NT2/D1 (cell line): Measurements from ENCODE around the gene NELL1.

Experiments used
- SUZ12 ChIP-seq: IDR thresholded peaks from 2 replicates; pipeline ENCODE4 v1.6.1; 2011; ENCODE audit not compliant: insufficient read length, insufficient read depth; ENCODE audit errors: extremely low read depth
- ZNF274 ChIP-seq: IDR thresholded peaks from 2 replicates; pipeline ENCODE4 v1.6.1; 2011; ENCODE audit warnings: mild to moderate bottlenecking, low read depth, low read length

GRCh38 chr11:20661445-20661844 lies 7.9 kb upstream of the NELL1 start:
- TF ChIP-seq SUZ12 (no peak), ZNF274 (no peak)
